SK-N-SH treated with all-trans-retinoic acid at 6 μM for 48 hours (cell line): ENCODE data around the gene AGTPBP1.

Source experiments
- ATAC-seq: fragments of 200-7000 bp; cut with Tn5 transposase; 3 replicates; pipeline ENCODE4 v1.9.1; 2020; ENCODE audit warnings: mild to moderate bottlenecking, moderate library complexity
- ARNTL ChIP-seq: fragments of 450-650 bp; formaldehyde crosslinking; IDR thresholded peaks from 2 replicates; pipeline ENCODE4 v1.5.0; 2020; ENCODE audit warnings: low read depth, mild to moderate bottlenecking, moderate library complexity, borderline replicate concordance
- BACH2 ChIP-seq: fragments of 250-450 bp; sonication (Bioruptor Pico); IDR thresholded peaks from 2 replicates; pipeline ENCODE4 v1.9.0; 2021; ENCODE audit warnings: mild to moderate bottlenecking, borderline replicate concordance
- CREB5 ChIP-seq: fragments of 250-450 bp; sonication (Bioruptor Pico); IDR thresholded peaks from 2 replicates; pipeline ENCODE4 v1.5.1; 2020; ENCODE audit warnings: low read depth, mild to moderate bottlenecking, moderate library complexity
- CSDC2 ChIP-seq: fragments of 250-450 bp; sonication (Bioruptor Pico); IDR thresholded peaks from 2 replicates; pipeline ENCODE4 v1.5.0; 2020; ENCODE audit warnings: mild to moderate bottlenecking, moderate library complexity
- CSRNP3 ChIP-seq: fragments of 250-450 bp; sonication (Bioruptor Pico); IDR thresholded peaks from 2 replicates; pipeline ENCODE4 v1.5.1; 2021; ENCODE audit warnings: mild to moderate bottlenecking, moderate library complexity
- ESRRG ChIP-seq: fragments of 250-450 bp; sonication (Bioruptor Pico); IDR thresholded peaks from 2 replicates; pipeline ENCODE4 v1.6.1; 2021; ENCODE audit warnings: mild to moderate bottlenecking
- GLIS3 ChIP-seq: fragments of 250-450 bp; sonication (Bioruptor Pico); IDR thresholded peaks from 2 replicates; pipeline ENCODE4 v1.5.0; 2020; ENCODE audit warnings: mild to moderate bottlenecking, moderate library complexity
- ISL1 ChIP-seq: fragments of 250-450 bp; sonication (Bioruptor Pico); IDR thresholded peaks from 2 replicates; pipeline ENCODE4 v2.1.2; 2022; ENCODE audit warnings: mild to moderate bottlenecking, moderate library complexity
- OSR1 ChIP-seq: fragments of 250-450 bp; sonication (Bioruptor Pico); IDR thresholded peaks from 2 replicates; pipeline ENCODE4 v1.8.0; 2022; ENCODE audit warnings: moderate library complexity, mild to moderate bottlenecking, inconsistent platforms
- PATZ1 ChIP-seq: fragments of 250-450 bp; sonication (Bioruptor Pico); IDR thresholded peaks from 2 replicates; pipeline ENCODE4 v1.8.0; 2020; ENCODE audit warnings: mild to moderate bottlenecking, moderate library complexity, borderline replicate concordance
- POU6F1 ChIP-seq: fragments of 250-450 bp; sonication (Bioruptor Pico); IDR thresholded peaks from 2 replicates; pipeline ENCODE4 v1.8.0; 2021; ENCODE audit warnings: low read depth, mild to moderate bottlenecking, moderate library complexity, borderline replicate concordance
- PPARA ChIP-seq: fragments of 250-450 bp; sonication (Bioruptor Pico); IDR thresholded peaks from 2 replicates; pipeline ENCODE4 v1.5.0; 2020; ENCODE audit warnings: mild to moderate bottlenecking, borderline replicate concordance
- RARB ChIP-seq: fragments of 250-450 bp; sonication (Bioruptor Pico); IDR thresholded peaks from 2 replicates; pipeline ENCODE4 v1.8.0; 2021; ENCODE audit warnings: mild to moderate bottlenecking, moderate library complexity
- SNAI2 ChIP-seq: fragments of 250-450 bp; sonication (Bioruptor Pico); IDR thresholded peaks from 2 replicates; pipeline ENCODE4 v1.5.0; 2020; ENCODE audit warnings: mild to moderate bottlenecking, moderate library complexity
- TCF4 ChIP-seq: fragments of 250-450 bp; sonication (Bioruptor Pico); IDR thresholded peaks from 2 replicates; pipeline ENCODE4 v1.8.0; 2021; ENCODE audit warnings: mild to moderate bottlenecking, moderate library complexity, borderline replicate concordance
- TSHZ2 ChIP-seq: fragments of 250-450 bp; sonication (Bioruptor Pico); IDR thresholded peaks from 2 replicates; pipeline ENCODE4 v1.5.0; 2020; ENCODE audit warnings: mild to moderate bottlenecking, moderate library complexity
- ZC3H10 ChIP-seq: fragments of 250-450 bp; sonication (Bioruptor Pico); IDR thresholded peaks from 2 replicates; pipeline ENCODE4 v1.5.1; 2021; ENCODE audit warnings: mild to moderate bottlenecking, moderate library complexity
- ZFP30 ChIP-seq: fragments of 450-650 bp; formaldehyde crosslinking; IDR thresholded peaks from 2 replicates; pipeline ENCODE4 v1.5.0; 2022; ENCODE audit warnings: mild to moderate bottlenecking, moderate library complexity
- ZNF565 ChIP-seq: fragments of 450-650 bp; formaldehyde crosslinking; conservative IDR thresholded peaks from 2 replicates; pipeline ENCODE4 v1.5.0; 2020; ENCODE audit warnings: low read depth, mild to moderate bottlenecking, moderate library complexity
- ZNF70 ChIP-seq: fragments of 450-650 bp; formaldehyde crosslinking; IDR thresholded peaks from 2 replicates; pipeline ENCODE4 v1.5.0; 2020; ENCODE audit warnings: mild to moderate bottlenecking, moderate library complexity
- ZNF8 ChIP-seq: fragments of 450-650 bp; formaldehyde crosslinking; IDR thresholded peaks from 2 replicates; pipeline ENCODE4 v1.5.0; 2020; ENCODE audit warnings: mild to moderate bottlenecking, moderate library complexity

AGTPBP1 gene

GRCh38 chr9:85543196-85543595 lies 198.6 kb downstream of the AGTPBP1 start (continued):
- no peak for TF ChIP-seq CREB5 (CRISPR knock-in tag)
- TF ChIP-seq ZNF8 (CRISPR knock-in tag): no peak
- no peak for TF ChIP-seq PPARA (CRISPR knock-in tag)
- no peak for TF ChIP-seq POU6F1
- TF ChIP-seq GLIS3: no peak
- TF ChIP-seq CSDC2 (CRISPR knock-in tag): no peak
- no peak for TF ChIP-seq ZC3H10 (CRISPR knock-in tag)
- TF ChIP-seq ARNTL (CRISPR knock-in tag): no peak
- TF ChIP-seq OSR1 (CRISPR knock-in tag): no peak
- TF ChIP-seq CSRNP3 (CRISPR knock-in tag): no peak

- ATAC-seq: no peak
- TF ChIP-seq BACH2 (CRISPR knock-in tag) (no peak), ZFP30 (CRISPR knock-in tag) (no peak), CREB5 (CRISPR knock-in tag) (no peak), ZNF8 (CRISPR knock-in tag) (no peak), POU6F1 (no peak), TCF4 (CRISPR knock-in tag) (no peak), ISL1 (CRISPR knock-in tag) (no peak), ZC3H10 (CRISPR knock-in tag) (no peak), TSHZ2 (CRISPR knock-in tag) (no peak), ARNTL (CRISPR knock-in tag) (no peak), SNAI2 (CRISPR knock-in tag) (no peak), GLIS3 (no peak), PATZ1 (CRISPR knock-in tag) (no peak), ZNF70 (no peak), ZNF565 (CRISPR knock-in tag) (no peak), ESRRG (CRISPR knock-in tag) (no peak), RARB (CRISPR knock-in tag) (no peak)
Observed at GRCh38 chr9:85541876-85542275, 199.9 kb downstream of the AGTPBP1 start.
